Ascending aorta (tissue), 2 donors: ENCODE measurements around the gene SLC25A21. TPM values are rescaled to one million over a fixed set of nuclear protein-coding genes. Genes with fewer than 3 reads are reported as not detected.
"Not testable (repeated sequence)": the region's sequence is repeated elsewhere in the genome, so short reads cannot be mapped to it uniquely, and the experiment has no call there.

Experiments used
- DNase-seq, 2 donors: peaks; one replicate each; pipeline ENCODE4 v3.0.0-alpha.2; 2019; ENCODE audit warnings: low spot score in 2 of 2
- H3K27ac ChIP-seq, 2 donors: fragments of 200-600 bp; sonication (generic); one replicate each; pipeline ENCODE4 v1.5.1; 2016 to 2017; ENCODE audit warnings: mild to moderate bottlenecking in 1 of 2
- H3K27me3 ChIP-seq: fragments of 200-600 bp; sonication (generic); one replicate; pipeline ENCODE4 v1.5.1; 2017
- H3K36me3 ChIP-seq, 2 donors: fragments of 200-600 bp; sonication (generic); one replicate each; pipeline ENCODE4 v1.5.1; 2016
- H3K4me1 ChIP-seq, 2 donors: fragments of 200-600 bp; sonication (generic); one replicate each; pipeline ENCODE4 v1.5.1; 2016 to 2017; ENCODE audit warnings: mild to moderate bottlenecking in 1 of 2
- H3K4me3 ChIP-seq, 2 donors: fragments of 200-600 bp; sonication (generic); one replicate each; pipeline ENCODE4 v1.5.1; 2016 to 2017; ENCODE audit warnings: mild to moderate bottlenecking in 1 of 2
- H3K9me3 ChIP-seq, 2 donors: fragments of 200-600 bp; sonication (generic); one replicate each; pipeline ENCODE4 v1.5.1; 2016
- intact Hi-C: fragments of 100-400 bp; cut with DNase I; formaldehyde crosslinking; loops from one replicate; pipeline ENCODE4 v1.15.1; 2023
- total RNA-seq: library from RNA; depleted of rRNA; stranded (reverse); fragments of >200 nt; gene quantifications from one replicate; pipeline ENCODE4 v1.1.0, GENCODE V29; 2016
- TF ChIP-seq, protein P1 (sequence below), 3 experiments: fragments of 200-600 bp in 2 of 3; fragments of 450-650 bp in 1 of 3; sonication (generic) in 2 of 3; IDR thresholded peaks; one replicate each; pipeline ENCODE4 v1.5.1; 2016 to 2019; ENCODE audit warnings: antibody characterized with exemption in 3 of 3, mild to moderate bottlenecking in 1 of 3, moderate library complexity in 1 of 3

Gene SLC25A21
- total RNA-seq, result not detected

- DNase-seq, result peak in 1 of 2 donors; percentile 77
- TF ChIP-seq, protein P1, sequence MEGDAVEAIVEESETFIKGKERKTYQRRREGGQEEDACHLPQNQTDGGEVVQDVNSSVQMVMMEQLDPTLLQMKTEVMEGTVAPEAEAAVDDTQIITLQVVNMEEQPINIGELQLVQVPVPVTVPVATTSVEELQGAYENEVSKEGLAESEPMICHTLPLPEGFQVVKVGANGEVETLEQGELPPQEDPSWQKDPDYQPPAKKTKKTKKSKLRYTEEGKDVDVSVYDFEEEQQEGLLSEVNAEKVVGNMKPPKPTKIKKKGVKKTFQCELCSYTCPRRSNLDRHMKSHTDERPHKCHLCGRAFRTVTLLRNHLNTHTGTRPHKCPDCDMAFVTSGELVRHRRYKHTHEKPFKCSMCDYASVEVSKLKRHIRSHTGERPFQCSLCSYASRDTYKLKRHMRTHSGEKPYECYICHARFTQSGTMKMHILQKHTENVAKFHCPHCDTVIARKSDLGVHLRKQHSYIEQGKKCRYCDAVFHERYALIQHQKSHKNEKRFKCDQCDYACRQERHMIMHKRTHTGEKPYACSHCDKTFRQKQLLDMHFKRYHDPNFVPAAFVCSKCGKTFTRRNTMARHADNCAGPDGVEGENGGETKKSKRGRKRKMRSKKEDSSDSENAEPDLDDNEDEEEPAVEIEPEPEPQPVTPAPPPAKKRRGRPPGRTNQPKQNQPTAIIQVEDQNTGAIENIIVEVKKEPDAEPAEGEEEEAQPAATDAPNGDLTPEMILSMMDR (IDR thresholded peaks at IDR 0.05), result no peak
- Histone ChIP-seq H3K36me3 (no peaks in the 10 kb centered on the region), H3K27me3 (no peaks in the 10 kb centered on the region), H3K27ac (peak within 1 kb of the TSS; percentile 77 to 78), H3K9me3 (no peaks in the 10 kb centered on the region), H3K4me3 (peak within 1 kb of the TSS; percentile 63 to 66), H3K4me1 (peaks cover 0 to 6% of the 10 kb centered on the region in 2 donors)
- intact Hi-C loops, result loop anchor here (2.0 kb wide), 1 partner anchor 25 kb away; the partner anchor contains the start of gene MIPOL1
Observed at GRCh38 chr14:37172024-37172869, at the start of gene SLC25A21. SLC25A21 (minus strand) TSS chr14:37172606.

GRCh38 chr14:37221073-37221472, 48.7 kb upstream of the SLC25A21 start:
- H3K36me3 ChIP-seq, result peaks cover 0 to 7% of the 10 kb centered on the region in 2 donors
- no peaks in the 10 kb centered on the region for H3K27me3 ChIP-seq
- H3K4me3 ChIP-seq, result no peak overlapping the region
- no peak overlapping the region for H3K27ac ChIP-seq
- no peaks in the 10 kb centered on the region for H3K4me1 ChIP-seq
- TF ChIP-seq, protein P1 (IDR thresholded peaks at IDR 0.05), result no peak
- no peak for DNase-seq
- intact Hi-C loops, result no loop called here
- H3K9me3 ChIP-seq, result peaks cover 0 to 13% of the 10 kb centered on the region in 2 donors

- Histone ChIP-seq H3K4me1 (no peaks in the 10 kb centered on the region), H3K27me3 (no peaks in the 10 kb centered on the region), H3K9me3 (peaks cover 0 to 23% of the 10 kb centered on the region in 2 donors), H3K36me3 (peaks cover 0 to 11% of the 10 kb centered on the region in 2 donors), H3K4me3 (no peak overlapping the region), H3K27ac (no peak overlapping the region)
- TF ChIP-seq, protein P1 (IDR thresholded peaks at IDR 0.05), result no peak
- intact Hi-C loops, result no loop called here
- no peak for DNase-seq
Observed at GRCh38 chr14:37215345-37215744, 42.9 kb upstream of the SLC25A21 start.

DNA sequence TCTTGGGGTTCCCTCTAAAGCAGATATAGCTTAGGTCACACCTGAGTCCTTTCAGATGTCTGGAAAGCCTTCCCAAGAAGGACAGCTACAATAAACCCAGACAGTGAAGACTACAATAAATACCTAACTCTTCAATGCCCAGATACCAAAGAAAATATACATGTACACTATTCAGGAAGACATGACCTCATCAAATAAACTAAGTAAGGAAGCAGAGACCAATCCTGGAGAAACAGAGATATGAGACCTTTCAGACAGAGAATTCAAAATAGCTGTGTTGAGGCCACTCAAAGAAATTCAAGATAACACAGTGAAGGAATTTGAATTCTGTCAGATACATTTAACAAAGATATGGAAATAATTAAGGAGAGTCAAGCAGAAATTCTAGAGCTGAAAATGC, 40.6 kb upstream of the SLC25A21 start:
- Histone ChIP-seq H3K27ac (no peak overlapping the region), H3K4me1 (no peaks in the 10 kb centered on the region), H3K4me3 (no peak overlapping the region), H3K27me3 (no peaks in the 10 kb centered on the region), H3K36me3 (peaks cover 0 to 11% of the 10 kb centered on the region in 2 donors), H3K9me3 (peaks cover 0 to 23% of the 10 kb centered on the region in 2 donors)
- TF ChIP-seq, protein P1 (IDR thresholded peaks at IDR 0.05), result no peak
- DNase-seq, result no peak
- intact Hi-C loops, result no loop called here

DNA sequence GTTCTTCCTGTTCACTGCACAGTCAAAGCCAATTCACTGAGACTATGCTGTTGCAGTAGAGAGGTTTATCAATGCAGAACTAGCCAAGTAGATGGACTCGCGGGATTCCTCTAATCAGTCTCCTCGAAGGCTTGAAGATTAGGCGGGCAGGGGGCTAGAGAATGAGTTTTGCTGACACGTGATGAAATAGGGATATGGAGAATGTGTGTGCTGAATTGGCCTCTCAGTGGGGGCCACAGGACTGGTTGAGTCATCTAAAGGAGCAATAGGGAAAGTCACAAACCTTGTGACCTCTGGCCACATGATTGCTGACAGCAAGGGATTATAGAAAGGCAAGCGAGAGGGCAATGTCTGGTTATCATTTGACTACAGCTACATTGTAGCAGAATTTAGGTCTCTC, 38.0 kb upstream of the SLC25A21 start:
- H3K27ac ChIP-seq, result no peak overlapping the region
- H3K4me1 ChIP-seq, result no peaks in the 10 kb centered on the region
- H3K9me3 ChIP-seq, result peaks cover 0 to 11% of the 10 kb centered on the region in 2 donors
- TF ChIP-seq, protein P1 (IDR thresholded peaks at IDR 0.05), result no peak
- no peak for DNase-seq
- intact Hi-C loops, result no loop called here
- no peaks in the 10 kb centered on the region for H3K27me3 ChIP-seq
- peaks cover 0 to 11% of the 10 kb centered on the region in 2 donors for H3K36me3 ChIP-seq
- H3K4me3 ChIP-seq, result no peak overlapping the region

DNA sequence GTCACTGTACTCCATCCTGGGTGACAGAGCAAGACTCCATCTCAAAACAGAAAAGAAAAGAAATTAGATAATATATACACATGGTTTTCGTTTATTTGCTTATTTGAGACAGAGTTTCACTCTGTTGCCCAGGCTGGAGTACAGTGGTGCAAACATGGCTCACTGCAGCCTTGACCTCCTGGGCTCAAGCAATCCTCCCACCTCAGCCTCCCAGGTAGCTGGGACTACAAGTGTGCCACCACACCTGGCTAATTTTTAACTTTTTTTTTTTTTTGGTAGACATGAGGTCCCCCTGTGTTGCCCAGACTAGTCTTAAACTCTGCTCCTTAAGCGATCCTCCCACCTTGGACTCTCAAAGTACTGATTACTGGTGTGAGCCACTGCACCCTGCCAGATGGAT, 37.2 kb upstream of the SLC25A21 start:
- H3K4me3 ChIP-seq, intact Hi-C loops, DNase-seq, H3K27ac ChIP-seq, H3K4me1 ChIP-seq, H3K9me3 ChIP-seq, H3K27me3 ChIP-seq: not testable (repeated sequence)
- H3K36me3 ChIP-seq, result peaks cover 0 to 11% of the 10 kb centered on the region in 2 donors

DNA sequence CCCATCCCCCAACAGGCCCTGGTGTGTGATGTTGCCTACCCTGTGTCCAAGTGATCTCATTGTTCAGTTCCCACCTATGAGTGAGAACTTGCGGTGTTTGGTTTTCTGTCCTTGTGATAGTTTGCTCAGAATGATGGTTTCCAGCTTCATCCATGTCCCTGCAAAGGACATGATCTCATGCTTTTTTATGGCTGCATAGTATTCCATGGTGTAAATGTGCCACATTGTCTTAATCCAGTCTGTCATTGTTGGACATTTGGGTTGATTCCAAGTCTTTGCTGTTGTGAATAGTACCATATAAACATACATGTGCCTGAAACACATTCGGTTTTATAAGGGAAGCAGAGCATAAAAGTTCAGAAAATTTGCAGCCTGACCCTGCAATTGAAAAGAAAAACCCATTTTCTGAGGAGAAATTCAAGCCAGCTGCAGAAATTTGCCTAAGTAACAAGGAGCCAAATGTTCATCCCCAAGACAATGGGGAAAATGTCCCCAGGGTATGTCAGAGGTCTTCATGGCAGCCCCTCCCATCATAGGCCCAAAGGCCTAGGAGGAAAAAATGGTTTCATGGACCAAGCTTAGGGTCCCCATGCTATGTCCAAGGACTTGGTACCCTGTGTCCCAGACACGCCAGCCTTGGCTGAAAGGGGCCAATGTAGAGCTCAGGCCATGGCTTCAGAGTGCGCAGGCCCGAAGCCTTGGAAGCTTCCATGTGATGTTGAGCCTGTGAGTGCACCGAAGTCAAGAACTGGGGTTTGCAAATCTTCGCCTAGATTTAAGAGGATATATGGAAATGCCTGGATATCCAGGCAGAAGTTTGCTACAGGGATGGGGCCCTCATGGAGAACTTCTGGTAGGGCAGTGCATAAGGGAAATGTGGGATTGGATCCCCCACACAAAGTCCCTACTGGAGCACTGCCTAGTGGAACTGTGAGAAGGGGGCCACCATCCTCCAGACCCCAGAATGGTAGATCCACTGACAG, 33.5 kb upstream of the SLC25A21 start:
- intact Hi-C loops, H3K9me3 ChIP-seq, H3K36me3 ChIP-seq, DNase-seq, H3K27me3 ChIP-seq, H3K4me3 ChIP-seq, H3K4me1 ChIP-seq, H3K27ac ChIP-seq: not testable (repeated sequence)
